ENCODE data around the gene AMBRA1. TPM values are rescaled to one million over a fixed set of nuclear protein-coding genes. Genes with fewer than 3 reads are reported as not detected.

AMBRA1 gene
- total and polyA plus RNA-seq, 2 of the 8 experiments (the other 6 are each of a cell fraction or from before 2014, with no cell fraction given), result 14.2 to 37.4 TPM

DNA sequence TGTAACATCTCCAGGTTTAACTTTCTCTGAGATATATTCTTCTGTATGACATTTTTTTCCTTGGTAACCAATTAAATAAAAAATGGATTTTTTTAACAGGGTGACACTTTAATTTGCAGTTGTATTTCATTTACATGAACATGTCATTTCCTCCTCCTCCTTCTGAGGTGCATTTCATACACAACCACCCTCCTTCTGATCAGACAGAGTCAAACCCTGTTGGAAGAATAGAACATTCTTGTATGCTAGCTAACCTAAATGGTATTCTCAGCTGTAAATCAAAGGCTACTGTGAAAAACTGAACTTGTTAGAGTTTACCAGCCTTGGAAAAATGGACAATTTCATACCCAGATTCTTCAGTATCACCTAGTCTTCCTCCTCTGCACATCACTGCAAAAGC is 149.5 kb downstream of the AMBRA1 start:
- ChIA-PET CTCF (ENCODE audit: partially characterized antibody) (interaction anchor here (0.9 to 1.1 kb wide), 2 partner anchors 24 to 61 kb away, joined by 3 read pairs; no protein-coding TSS in a partner anchor), POLR2A (ENCODE audit: partially characterized antibody) (no interaction called here)
- DNase-seq (ENCODE audit: low read depth in 1 of 2, low spot score in 2 of 2) (no peak), FAIRE-seq (no peak)
- Histone ChIP-seq H4K8ac (ENCODE audit: extremely low read depth, insufficient read depth, low read length) (no peak overlapping the region), H3K14ac (ENCODE audit: insufficient read length) (no peak overlapping the region), H3K9me3 (ENCODE audit: insufficient read depth in 2 of 2, low read depth in 1 of 2, low read length in 1 of 2) (no peaks in the 10 kb centered on the region), H3K9ac (replicated peaks in 1 of 4; ENCODE audit: extremely low read depth in 1 of 4, low read depth in 3 of 4, low read length in 3 of 4) (no peak overlapping the region), H2AK5ac (ENCODE audit: low read depth, low read length) (no peak overlapping the region), H2BK15ac (ENCODE audit: low read length) (no peak overlapping the region), H3K4me3 (ENCODE audit: extremely low read depth in 1 of 4, insufficient read depth in 2 of 4, low read depth in 3 of 4, low read length in 4 of 4) (no peak overlapping the region), H3K56ac (replicated peaks; ENCODE audit: insufficient read length, low read depth, low read length) (no peak overlapping the region), H2AFZ (ENCODE audit: low read length) (no peak overlapping the region), H3K27ac (ENCODE audit: low read depth, low read length) (no peak overlapping the region), H2BK120ac (replicated peaks; ENCODE audit: low read depth, low read length) (no peak overlapping the region), H3K36me3 (ENCODE audit: control insufficient read depth in 2 of 4, insufficient read depth in 4 of 4, low read length in 3 of 4) (peaks cover 0 to 11% (median 0%) of the 10 kb centered on the region in 4 experiments; a peak in 2 of 8 replicates), H4K5ac (ENCODE audit: insufficient read length, low read depth, low read length) (no peak overlapping the region), H2BK20ac (ENCODE audit: low read length) (no peak overlapping the region), H4K91ac (replicated peaks; ENCODE audit: insufficient read length, low read length) (no peak overlapping the region), H4K20me1 (replicated peaks in 1 of 2; ENCODE audit: control insufficient read depth in 1 of 2, insufficient read depth in 2 of 2, low read length in 2 of 2) (no peaks in the 10 kb centered on the region), H3K18ac (ENCODE audit: extremely low read depth, low read length) (no peak overlapping the region), H2BK12ac (ENCODE audit: low read depth, low read length) (no peak overlapping the region), H3K23me2 (ENCODE audit: low read depth, low read length) (no peaks in the 10 kb centered on the region), H3K27me3 (replicated peaks in 1 of 4; ENCODE audit: control insufficient read depth in 3 of 4, extremely low read depth in 1 of 4, insufficient read depth in 3 of 4, low read length in 3 of 4) (no peaks in the 10 kb centered on the region), H2BK5ac (ENCODE audit: low read depth, low read length) (no peak overlapping the region), H3K79me2 (ENCODE audit: control insufficient read depth in 1 of 2, insufficient read depth in 2 of 2, low read length in 2 of 2) (no peaks in the 10 kb centered on the region), H3K23ac (ENCODE audit: insufficient read length) (no peak overlapping the region), H3K4me1 (replicated peaks in 1 of 4; ENCODE audit: control insufficient read depth in 3 of 4, insufficient read depth in 4 of 4, low read length in 3 of 4) (peaks cover 0 to 7% (median 2%) of the 10 kb centered on the region in 4 experiments; a peak in 4 of 7 replicates), H3K4me2 (ENCODE audit: insufficient read depth in 1 of 2, low read depth in 2 of 2, low read length in 2 of 2) (no peak overlapping the region), H3K79me1 (ENCODE audit: low read depth, low read length) (no peaks in the 10 kb centered on the region), H3K4ac (replicated peaks; ENCODE audit: insufficient read length, low read depth, low read length) (no peak overlapping the region)
- TF ChIP-seq TEAD4 (IDR thresholded peaks at IDR 0.05; ENCODE audit: low read depth, low read length) (no peak), KDM5A (IDR thresholded peaks at IDR 0.05; ENCODE audit: low read length) (no peak), NRF1 (IDR thresholded peaks at IDR 0.05; ENCODE audit: low read depth, low read length) (no peak), CBX8 (IDR thresholded peaks at IDR 0.05; ENCODE audit: borderline replicate concordance, low read depth, low read length) (no peak), SP2 (IDR thresholded peaks at IDR 0.05; ENCODE audit: low read length) (no peak), JUN (IDR thresholded peaks at IDR 0.05; ENCODE audit: low read depth, low read length) (no peak), ZNF274 (IDR thresholded peaks at IDR 0.05; ENCODE audit: borderline replicate concordance, extremely low read depth, low read length) (no peak), RXRA (IDR thresholded peaks at IDR 0.05; ENCODE audit: insufficient read depth, low read depth, low read length) (no peak), POU5F1 (IDR thresholded peaks at IDR 0.05; ENCODE audit: low read depth, low read length) (no peak)
- TF ChIP-seq, protein P1, sequence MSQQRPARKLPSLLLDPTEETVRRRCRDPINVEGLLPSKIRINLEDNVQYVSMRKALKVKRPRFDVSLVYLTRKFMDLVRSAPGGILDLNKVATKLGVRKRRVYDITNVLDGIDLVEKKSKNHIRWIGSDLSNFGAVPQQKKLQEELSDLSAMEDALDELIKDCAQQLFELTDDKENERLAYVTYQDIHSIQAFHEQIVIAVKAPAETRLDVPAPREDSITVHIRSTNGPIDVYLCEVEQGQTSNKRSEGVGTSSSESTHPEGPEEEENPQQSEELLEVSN (IDR thresholded peaks at IDR 0.05), result no peak
- TF ChIP-seq, protein P2, sequence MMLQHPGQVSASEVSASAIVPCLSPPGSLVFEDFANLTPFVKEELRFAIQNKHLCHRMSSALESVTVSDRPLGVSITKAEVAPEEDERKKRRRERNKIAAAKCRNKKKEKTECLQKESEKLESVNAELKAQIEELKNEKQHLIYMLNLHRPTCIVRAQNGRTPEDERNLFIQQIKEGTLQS (IDR thresholded peaks at IDR 0.05; ENCODE audit: insufficient read depth, low read depth, low read length), result no peak

Data from H1 (cell line).